Keratinocyte (primary cell): Measurements from ENCODE around the gene NUP43. TPM values are rescaled to one million over a fixed set of nuclear protein-coding genes. Genes with fewer than 3 reads are reported as not detected.

Source experiments
- DNase-seq: peaks from one replicate; pipeline ENCODE4 v3.0.0-alpha.2; 2011; ENCODE audit warnings: low read depth, missing footprints, low spot score
- FAIRE-seq: peaks from 2 replicates; lab custom pipeline; 2011; peaks lifted over from hg19 to GRCh38; lab: Jason Lieb, UNC
- H2AFZ ChIP-seq: 2 replicates; pipeline ENCODE4 v1.6.0; 2012; ENCODE audit warnings: low read length, control low read depth, inconsistent platforms; ENCODE audit not compliant: control insufficient read depth
- H3K27ac ChIP-seq: 2 replicates; pipeline ENCODE4 v1.5.1; 2011; ENCODE audit warnings: low read length; ENCODE audit not compliant: control insufficient read depth, insufficient read depth
- H3K27me3 ChIP-seq: 3 replicates; pipeline ENCODE4 v1.6.0; 2011; ENCODE audit warnings: low read length; ENCODE audit not compliant: control insufficient read depth, insufficient read depth; ENCODE audit errors: extremely low read depth
- H3K36me3 ChIP-seq, 2 experiments: 2 replicates in 1 of 2; 3 replicates in 1 of 2; pipeline ENCODE4 v1.5.1; 2011; ENCODE audit warnings: low read length in 2 of 2, mild to moderate bottlenecking in 1 of 2; ENCODE audit not compliant: control insufficient read depth in 2 of 2, insufficient read depth in 2 of 2; ENCODE audit errors: extremely low read depth in 1 of 2
- H3K4me1 ChIP-seq: 3 replicates; pipeline ENCODE4 v1.5.1; 2011; ENCODE audit warnings: low read length; ENCODE audit not compliant: control insufficient read depth, insufficient read depth; ENCODE audit errors: extremely low read depth
- H3K4me2 ChIP-seq: 3 replicates; pipeline ENCODE4 v1.6.0; 2011; ENCODE audit warnings: low read depth, low read length; ENCODE audit not compliant: control insufficient read depth, insufficient read depth; ENCODE audit errors: extremely low read depth
- H3K4me3 ChIP-seq, 3 experiments: fragments of 200-600 bp in 1 of 3; sonication (generic) in 1 of 3; 2 replicates in 2 of 3; 3 replicates in 1 of 3; pipeline ENCODE4 v1.5.1; 2011 to 2016; ENCODE audit warnings: low read length in 3 of 3, mild to moderate bottlenecking in 3 of 3, control low read depth in 2 of 3, inconsistent platforms in 1 of 3, low read depth in 1 of 3, mixed read lengths in 1 of 3, mixed run types in 1 of 3, moderate library complexity in 1 of 3; ENCODE audit not compliant: control insufficient read depth in 2 of 3, insufficient read depth in 2 of 3; ENCODE audit errors: extremely low read depth in 1 of 3
- H3K79me2 ChIP-seq: 2 replicates; pipeline ENCODE4 v1.6.0; 2012; ENCODE audit warnings: low read length; ENCODE audit not compliant: control insufficient read depth, insufficient read depth
- H3K9ac ChIP-seq: 3 replicates; pipeline ENCODE4 v1.6.0; 2011; ENCODE audit warnings: low read length; ENCODE audit not compliant: control insufficient read depth, insufficient read depth; ENCODE audit errors: extremely low read depth
- H3K9me1 ChIP-seq: 3 replicates; pipeline ENCODE4 v1.6.0; 2011; ENCODE audit warnings: low read length; ENCODE audit not compliant: control insufficient read depth, insufficient read depth; ENCODE audit errors: extremely low read depth
- H3K9me3 ChIP-seq: 2 replicates; pipeline ENCODE4 v1.5.1; 2012; ENCODE audit warnings: low read depth, low read length; ENCODE audit not compliant: control insufficient read depth
- H4K20me1 ChIP-seq: 3 replicates; pipeline ENCODE4 v1.6.0; 2011; ENCODE audit warnings: low read length; ENCODE audit not compliant: control insufficient read depth, insufficient read depth; ENCODE audit errors: extremely low read depth
- CTCF ChIP-seq, 3 experiments: IDR thresholded peaks in 1 of 3; conservative IDR thresholded peaks in 1 of 3; optimal IDR thresholded peaks in 1 of 3; 2 replicates in 2 of 3; 3 replicates in 1 of 3; pipeline versions ENCODE3 to v1.5.1; 2011; ENCODE audit warnings: low read length in 3 of 3, mild to moderate bottlenecking in 3 of 3, moderate library complexity in 2 of 3, control low read depth in 1 of 3, inconsistent platforms in 1 of 3; ENCODE audit not compliant: insufficient read depth in 2 of 3; ENCODE audit errors: extremely low read depth in 1 of 3
- EZH2 ChIP-seq: IDR thresholded peaks from one replicate; pipeline ENCODE4 v1.6.1; 2012; ENCODE audit warnings: inconsistent platforms, mild to moderate bottlenecking, low read length, moderate library complexity
- dilution Hi-C: fragments of 300-500 bp; cut with MboI; formaldehyde crosslinking; loops from one replicate; pipeline ENCODE4 v1.7.0; 2020; ENCODE audit warnings: low sequenced_read_pairs; ENCODE audit not compliant: extremely low pct_ligation_motif_present
- polyA plus RNA-seq, 5 experiments: library from polyadenylated mRNA; depleted of rRNA in 3 of 5; stranded (reverse) in 3 of 5; stranded (forward) in 1 of 5; unstranded in 1 of 5; fragments of >200 nt; gene quantifications; 1 replicate in 1 of 5; 2 replicates in 3 of 5; 3 replicates in 1 of 5; pipeline versions ENCODE4 v1.2.1 to v1.2.3, GENCODE V29; 2011 to 2012; ENCODE audit warnings: missing spikeins in 2 of 5, low read depth in 1 of 5, low replicate concordance in 1 of 5

Gene NUP43
- polyA plus RNA-seq, 1 donor (not counting 4 experiments of a cell fraction or from before 2014, with no cell fraction given) = 33.8 TPM

GRCh38 chr6:149723771-149724417 lies 22.4 kb downstream of the NUP43 start:
- TF ChIP-seq CTCF (optimal IDR thresholded peaks at IDR 0.05 in 1 of 3, IDR thresholded peaks at IDR 0.05 in 1 of 3, conservative IDR thresholded peaks at IDR 0.05 in 1 of 3; ENCODE audit: extremely low read depth in 1 of 3, insufficient read depth in 2 of 3, low read length in 3 of 3) (peak; percentile 77 to 91 (median 85)), EZH2 (no peak)
- peak; percentile 70 for FAIRE-seq
- dilution Hi-C loops = no loop called here

GRCh38 chr6:149723262-149723661 lies 23.1 kb downstream of the NUP43 start:
- Histone ChIP-seq H3K4me3 (no peak overlapping the region), H3K79me2 (peaks cover 4% of the 10 kb centered on the region), H3K9ac (no peak overlapping the region), H3K36me3 (peaks cover 0 to 8% of the 10 kb centered on the region in 2 experiments), H3K4me1 (peaks cover 4% of the 10 kb centered on the region), H2AFZ (no peak overlapping the region), H3K9me1 (no peaks in the 10 kb centered on the region), H3K4me2 (no peak overlapping the region), H3K27me3 (no peaks in the 10 kb centered on the region), H3K9me3 (no peaks in the 10 kb centered on the region), H4K20me1 (no peaks in the 10 kb centered on the region), H3K27ac (no peak overlapping the region)
- FAIRE-seq (no peak), DNase-seq (no peak)
- dilution Hi-C loops = no loop called here
- TF ChIP-seq EZH2 (no peak), CTCF (optimal IDR thresholded peaks at IDR 0.05 in 1 of 3, IDR thresholded peaks at IDR 0.05 in 1 of 3, conservative IDR thresholded peaks at IDR 0.05 in 1 of 3; ENCODE audit: extremely low read depth in 1 of 3, insufficient read depth in 2 of 3, low read length in 3 of 3) (no peak)

More at GRCh38 chr6:149723771-149724417, 22.4 kb downstream of the NUP43 start:
- Histone ChIP-seq H3K36me3 (peaks cover 3 to 14% of the 10 kb centered on the region in 2 experiments), H3K9me3 (no peaks in the 10 kb centered on the region), H3K79me2 (no peaks in the 10 kb centered on the region), H3K27ac (no peak overlapping the region), H3K9ac (no peak overlapping the region), H3K9me1 (no peaks in the 10 kb centered on the region), H3K4me1 (no peaks in the 10 kb centered on the region), H2AFZ (no peak overlapping the region), H4K20me1 (no peaks in the 10 kb centered on the region), H3K4me2 (no peak overlapping the region), H3K27me3 (no peaks in the 10 kb centered on the region), H3K4me3 (no peak overlapping the region)
- peak; percentile 57 for DNase-seq
